Measurements from ENCODE around the gene CEP44.

CEP44 gene

DNA sequence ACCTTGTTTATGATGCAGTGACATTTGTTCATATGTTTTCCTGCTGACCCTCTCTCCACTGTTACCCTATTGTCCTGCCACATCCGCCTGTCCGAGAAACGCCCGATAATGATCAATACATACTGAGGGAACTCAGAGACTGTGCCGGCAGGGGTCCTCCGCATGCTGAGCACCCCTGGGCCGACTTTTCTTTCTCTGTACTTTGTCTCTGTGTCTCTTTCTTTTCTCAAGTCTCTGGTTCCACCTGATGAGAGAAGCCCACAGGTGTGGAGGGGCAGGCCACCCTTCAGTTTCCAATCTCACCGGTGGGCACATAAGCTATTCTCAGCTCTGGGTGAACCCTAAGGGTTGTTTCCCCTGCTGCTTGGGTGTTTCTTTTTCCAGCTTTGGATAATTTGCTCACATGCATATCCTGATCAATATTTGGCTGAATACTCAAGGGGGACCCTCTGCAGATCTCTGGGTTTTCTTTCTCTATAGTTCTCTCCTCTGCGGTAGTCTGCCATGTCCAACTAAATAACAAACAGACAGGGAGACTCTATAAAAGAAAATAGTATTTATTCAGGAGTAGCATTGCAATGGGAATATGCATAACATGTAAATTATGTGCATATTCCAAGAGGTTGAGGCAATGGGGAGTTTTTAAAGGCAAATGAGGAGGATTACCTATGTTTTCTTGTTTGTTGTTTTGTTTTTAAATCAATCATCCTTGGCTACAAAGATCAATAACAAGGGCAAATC is 97.2 kb downstream of the CEP44 start:
- no peak overlapping the region for H3K27ac ChIP-seq
- no peak overlapping the region for H3K4me3 ChIP-seq (ENCODE audit: low read depth in 1 of 2, low read length in 1 of 2)
- H3K27me3 ChIP-seq = no peaks in the 10 kb centered on the region
- no peaks in the 10 kb centered on the region for H3K36me3 ChIP-seq
- TF ChIP-seq, protein P1, sequence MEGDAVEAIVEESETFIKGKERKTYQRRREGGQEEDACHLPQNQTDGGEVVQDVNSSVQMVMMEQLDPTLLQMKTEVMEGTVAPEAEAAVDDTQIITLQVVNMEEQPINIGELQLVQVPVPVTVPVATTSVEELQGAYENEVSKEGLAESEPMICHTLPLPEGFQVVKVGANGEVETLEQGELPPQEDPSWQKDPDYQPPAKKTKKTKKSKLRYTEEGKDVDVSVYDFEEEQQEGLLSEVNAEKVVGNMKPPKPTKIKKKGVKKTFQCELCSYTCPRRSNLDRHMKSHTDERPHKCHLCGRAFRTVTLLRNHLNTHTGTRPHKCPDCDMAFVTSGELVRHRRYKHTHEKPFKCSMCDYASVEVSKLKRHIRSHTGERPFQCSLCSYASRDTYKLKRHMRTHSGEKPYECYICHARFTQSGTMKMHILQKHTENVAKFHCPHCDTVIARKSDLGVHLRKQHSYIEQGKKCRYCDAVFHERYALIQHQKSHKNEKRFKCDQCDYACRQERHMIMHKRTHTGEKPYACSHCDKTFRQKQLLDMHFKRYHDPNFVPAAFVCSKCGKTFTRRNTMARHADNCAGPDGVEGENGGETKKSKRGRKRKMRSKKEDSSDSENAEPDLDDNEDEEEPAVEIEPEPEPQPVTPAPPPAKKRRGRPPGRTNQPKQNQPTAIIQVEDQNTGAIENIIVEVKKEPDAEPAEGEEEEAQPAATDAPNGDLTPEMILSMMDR (IDR thresholded peaks at IDR 0.05) = no peak
- H3K9me3 ChIP-seq = no peaks in the 10 kb centered on the region
- H3K4me1 ChIP-seq (ENCODE audit: control insufficient read depth in 1 of 2, insufficient read depth in 1 of 2, low read depth in 1 of 2, low read length in 1 of 2) = no peaks in the 10 kb centered on the region

DNA sequence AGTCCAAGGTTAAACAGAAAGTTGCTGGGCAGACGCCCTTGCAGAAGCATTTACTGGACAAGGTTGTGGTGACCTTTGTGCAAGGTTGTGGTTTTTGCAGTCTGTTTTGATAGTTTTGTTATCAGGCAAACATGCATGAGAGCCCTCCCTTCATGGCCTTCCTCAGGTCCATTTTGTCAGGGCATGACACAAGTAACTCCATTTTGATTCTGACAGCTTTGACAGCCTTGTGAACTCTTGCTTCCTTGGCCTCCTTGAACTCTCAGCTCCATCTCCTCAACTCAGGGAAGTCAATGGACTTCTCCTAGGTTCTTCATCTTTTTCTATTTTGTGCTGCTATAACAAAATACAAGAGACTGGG is 97.7 kb downstream of the CEP44 start:
- Histone ChIP-seq H3K36me3 (no peaks in the 10 kb centered on the region), H3K4me1 (ENCODE audit: control insufficient read depth in 1 of 2, insufficient read depth in 1 of 2, low read depth in 1 of 2, low read length in 1 of 2) (no peaks in the 10 kb centered on the region), H3K9me3 (no peaks in the 10 kb centered on the region), H3K27me3 (no peaks in the 10 kb centered on the region), H3K27ac (no peak overlapping the region), H3K4me3 (ENCODE audit: low read depth in 1 of 2, low read length in 1 of 2) (no peak overlapping the region)
- TF ChIP-seq, protein P1 (IDR thresholded peaks at IDR 0.05) = no peak
